Measurements from ENCODE around the gene COL4A1. TPM values are rescaled to one million over a fixed set of nuclear protein-coding genes. Genes with fewer than 3 reads are reported as not detected.

Gene COL4A1
- polyA plus RNA-seq, 1 experiment, result 210 TPM

DNA sequence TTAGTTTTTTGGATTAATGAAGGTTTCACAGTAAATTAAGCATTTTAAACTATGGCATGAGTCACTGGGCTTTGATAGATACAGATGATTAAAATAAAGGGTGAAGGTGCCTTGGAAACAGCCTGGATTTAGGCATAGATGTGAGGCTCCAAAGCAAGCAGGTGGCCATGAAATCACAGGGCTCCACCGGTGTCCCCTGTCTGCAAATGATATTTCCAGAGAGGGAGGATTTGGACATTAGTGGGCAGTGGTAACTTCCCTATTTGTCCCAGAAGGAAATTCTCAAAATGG is 127.2 kb downstream of the COL4A1 start:
- no peak overlapping the region for H3K27ac ChIP-seq (ENCODE audit: low read depth, low read length)
- no peak for DNase-seq (ENCODE audit: low read depth, low spot score)
- no peaks in the 10 kb centered on the region for H3K27me3 ChIP-seq (ENCODE audit: control insufficient read depth, insufficient read depth, low read length)
- CTCF ChIA-PET, result no interaction called here
- POLR2A ChIA-PET, result no interaction called here
- H3K4me3 ChIP-seq (ENCODE audit: low read depth, low read length), result no peak overlapping the region
- TF ChIP-seq, protein P1, sequence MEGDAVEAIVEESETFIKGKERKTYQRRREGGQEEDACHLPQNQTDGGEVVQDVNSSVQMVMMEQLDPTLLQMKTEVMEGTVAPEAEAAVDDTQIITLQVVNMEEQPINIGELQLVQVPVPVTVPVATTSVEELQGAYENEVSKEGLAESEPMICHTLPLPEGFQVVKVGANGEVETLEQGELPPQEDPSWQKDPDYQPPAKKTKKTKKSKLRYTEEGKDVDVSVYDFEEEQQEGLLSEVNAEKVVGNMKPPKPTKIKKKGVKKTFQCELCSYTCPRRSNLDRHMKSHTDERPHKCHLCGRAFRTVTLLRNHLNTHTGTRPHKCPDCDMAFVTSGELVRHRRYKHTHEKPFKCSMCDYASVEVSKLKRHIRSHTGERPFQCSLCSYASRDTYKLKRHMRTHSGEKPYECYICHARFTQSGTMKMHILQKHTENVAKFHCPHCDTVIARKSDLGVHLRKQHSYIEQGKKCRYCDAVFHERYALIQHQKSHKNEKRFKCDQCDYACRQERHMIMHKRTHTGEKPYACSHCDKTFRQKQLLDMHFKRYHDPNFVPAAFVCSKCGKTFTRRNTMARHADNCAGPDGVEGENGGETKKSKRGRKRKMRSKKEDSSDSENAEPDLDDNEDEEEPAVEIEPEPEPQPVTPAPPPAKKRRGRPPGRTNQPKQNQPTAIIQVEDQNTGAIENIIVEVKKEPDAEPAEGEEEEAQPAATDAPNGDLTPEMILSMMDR (IDR thresholded peaks at IDR 0.05; ENCODE audit: low read depth, low read length), result no peak
- no peaks in the 10 kb centered on the region for H3K9me3 ChIP-seq (ENCODE audit: control insufficient read depth, insufficient read depth, low read length)

GRCh38 chr13:110179116-110179856 is 127.7 kb downstream of the COL4A1 start:
- no peak for DNase-seq (ENCODE audit: low read depth, low spot score)
- ChIA-PET POLR2A (no interaction called here), CTCF (no interaction called here)
- TF ChIP-seq, protein P1 (IDR thresholded peaks at IDR 0.05; ENCODE audit: low read depth, low read length), result no peak
- no peaks in the 10 kb centered on the region for H3K9me3 ChIP-seq (ENCODE audit: control insufficient read depth, insufficient read depth, low read length)
- H3K27ac ChIP-seq (ENCODE audit: low read depth, low read length), result no peak overlapping the region
- H3K27me3 ChIP-seq (ENCODE audit: control insufficient read depth, insufficient read depth, low read length), result no peaks in the 10 kb centered on the region
- no peak overlapping the region for H3K4me3 ChIP-seq (ENCODE audit: low read depth, low read length)

DNA sequence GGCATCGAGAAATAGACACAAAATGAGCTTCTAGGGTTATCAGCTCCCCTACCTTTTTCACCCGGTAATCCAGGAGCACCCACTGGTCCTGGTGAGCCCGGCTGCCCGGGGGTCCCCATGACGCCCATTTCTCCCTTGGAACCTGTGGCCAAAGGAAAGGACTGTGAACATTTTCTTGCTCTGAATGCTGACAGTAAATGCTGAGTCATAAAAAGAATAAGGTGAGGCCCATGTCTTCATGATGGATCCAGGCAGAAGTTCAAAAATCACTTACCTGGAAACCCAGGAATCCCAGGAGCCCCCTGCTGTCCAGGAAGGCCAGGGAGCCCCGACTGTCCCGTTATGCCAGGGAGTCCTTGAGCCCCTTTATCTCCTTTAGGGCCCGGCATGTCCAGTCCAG is 129.2 kb downstream of the COL4A1 start:
- TF ChIP-seq, protein P1 (IDR thresholded peaks at IDR 0.05; ENCODE audit: low read depth, low read length), result no peak
- no peaks in the 10 kb centered on the region for H3K27me3 ChIP-seq (ENCODE audit: control insufficient read depth, insufficient read depth, low read length)
- no peaks in the 10 kb centered on the region for H3K9me3 ChIP-seq (ENCODE audit: control insufficient read depth, insufficient read depth, low read length)
- no peak for DNase-seq (ENCODE audit: low read depth, low spot score)
- no peak overlapping the region for H3K4me3 ChIP-seq (ENCODE audit: low read depth, low read length)
- CTCF ChIA-PET, result no interaction called here
- POLR2A ChIA-PET, result no interaction called here
- H3K27ac ChIP-seq (ENCODE audit: low read depth, low read length), result no peak overlapping the region

- POLR2A ChIA-PET, result interaction anchor here (0.6 kb wide), 1 partner anchor 24 kb away, joined by 3 read pairs; no protein-coding TSS in a partner anchor
- no peak for DNase-seq (ENCODE audit: low read depth, low spot score)
- H3K27ac ChIP-seq (ENCODE audit: low read depth, low read length), result no peak overlapping the region
- H3K9me3 ChIP-seq (ENCODE audit: control insufficient read depth, insufficient read depth, low read length), result no peaks in the 10 kb centered on the region
- H3K4me3 ChIP-seq (ENCODE audit: low read depth, low read length), result no peak overlapping the region
- CTCF ChIA-PET, result no interaction called here
- H3K27me3 ChIP-seq (ENCODE audit: control insufficient read depth, insufficient read depth, low read length), result no peaks in the 10 kb centered on the region
- TF ChIP-seq, protein P1 (IDR thresholded peaks at IDR 0.05; ENCODE audit: low read depth, low read length), result no peak
These were observed 130.5 kb downstream of the COL4A1 start for GRCh38 chr13:110176431-110176830.

DNA sequence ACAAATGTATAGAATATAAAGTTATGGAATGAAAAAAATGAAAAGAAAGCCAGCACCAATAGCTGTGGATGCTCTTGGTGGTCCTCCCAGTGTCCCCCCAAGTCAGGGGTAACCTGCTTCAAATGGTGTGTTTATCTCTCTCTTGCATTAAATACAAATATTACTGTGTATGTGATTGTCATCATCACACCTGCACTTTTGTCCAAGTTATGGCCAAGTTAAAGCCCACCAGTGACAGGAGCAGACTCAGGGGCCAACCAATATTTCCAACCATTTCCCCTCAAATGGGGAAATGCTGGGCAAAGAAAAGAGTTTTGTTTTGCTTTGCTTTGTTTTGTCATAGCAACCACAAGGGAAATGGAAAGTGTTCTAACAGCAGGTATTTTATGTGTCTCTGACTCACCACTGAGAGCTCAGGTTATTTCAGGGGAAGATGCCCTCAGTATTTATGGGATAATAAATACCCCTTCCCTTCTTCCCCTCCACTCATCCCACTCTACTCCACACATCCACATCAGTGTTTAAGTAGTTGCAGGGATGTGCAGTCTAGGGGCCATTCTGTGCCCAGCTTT is 133.6 kb downstream of the COL4A1 start:
- TF ChIP-seq, protein P1 (IDR thresholded peaks at IDR 0.05; ENCODE audit: low read depth, low read length), result no peak

More for the DNA sequence above, 133.6 kb downstream of the COL4A1 start:
- H3K27ac ChIP-seq (ENCODE audit: low read depth, low read length), result no peak overlapping the region
- DNase-seq (ENCODE audit: low read depth, low spot score), result no peak
- ChIA-PET POLR2A (no interaction called here), CTCF (no interaction called here)
- H3K27me3 ChIP-seq (ENCODE audit: control insufficient read depth, insufficient read depth, low read length), result no peaks in the 10 kb centered on the region
- no peak overlapping the region for H3K4me3 ChIP-seq (ENCODE audit: low read depth, low read length)
- no peaks in the 10 kb centered on the region for H3K9me3 ChIP-seq (ENCODE audit: control insufficient read depth, insufficient read depth, low read length)

All from AG04450 (cell line).